Panc1 (cell line): Measurements from ENCODE around the gene UNCX. TPM values are rescaled to one million over a fixed set of nuclear protein-coding genes. Genes with fewer than 3 reads are reported as not detected.

Experiments used
- ATAC-seq: fragments of 200-7000 bp; cut with Tn5 transposase; 2 replicates; pipeline ENCODE4 v1.9.1; 2020; ENCODE audit warnings: mild to moderate bottlenecking, moderate library complexity
- BruUV-seq: library from RNA; stranded (reverse); fragments of 400-500 nt; replicated peaks from 2 replicates; lab custom pipeline; 2021; lab: Mats Ljungman, UMichigan
- CTCF ChIA-PET: fragments of 300-600 bp; sonication (Branson Sonifier 250); formaldehyde crosslinking; loops from one replicate; lab custom pipeline; 2022; ENCODE audit warnings: antibody characterized with exemption; lab: Charles Lee
- POLR2A ChIA-PET: fragments of 300-600 bp; sonication (Branson Sonifier 250); formaldehyde crosslinking; loops from one replicate; lab custom pipeline; 2022; ENCODE audit warnings: antibody characterized with exemption; lab: Charles Lee
- DNase-seq: peaks from one replicate; pipeline ENCODE4 v3.0.0-alpha.2; 2010; ENCODE audit warnings: low read depth, low spot score
- H3K27ac ChIP-seq: 2 replicates; pipeline ENCODE4 v1.5.1; 2011; ENCODE audit warnings: mild to moderate bottlenecking, low read length, inconsistent platforms
- H3K27me3 ChIP-seq: fragments of 200-500 bp; sonication (Bioruptor generic); 2 replicates; pipeline ENCODE4 v1.6.0; 2014; ENCODE audit warnings: low read length, inconsistent platforms; ENCODE audit not compliant: control insufficient read depth, insufficient read depth
- H3K36me3 ChIP-seq: fragments of 200-500 bp; sonication (Bioruptor generic); 2 replicates; pipeline ENCODE4 v1.5.1; 2014; ENCODE audit warnings: inconsistent platforms, mild to moderate bottlenecking, low read length, moderate library complexity; ENCODE audit not compliant: control insufficient read depth, insufficient read depth
- H3K4me1 ChIP-seq: 2 replicates; pipeline ENCODE4 v1.5.1; 2011; ENCODE audit warnings: inconsistent platforms, mild to moderate bottlenecking, low read length, moderate library complexity; ENCODE audit not compliant: control insufficient read depth, insufficient read depth
- H3K4me3 ChIP-seq, 2 experiments: 2 replicates each; pipeline ENCODE4 v1.5.1; 2011 to 2012; ENCODE audit warnings: low read depth in 2 of 2, low read length in 2 of 2, mild to moderate bottlenecking in 2 of 2, inconsistent platforms in 1 of 2, moderate library complexity in 1 of 2
- H3K9me3 ChIP-seq: fragments of 200-500 bp; sonication (Bioruptor generic); 2 replicates; pipeline ENCODE4 v1.5.1; 2014; ENCODE audit warnings: low read depth, mild to moderate bottlenecking, inconsistent platforms, low read length, moderate library complexity; ENCODE audit not compliant: control insufficient read depth, insufficient read depth
- POLR2AphosphoS5 ChIP-seq: IDR thresholded peaks from 2 replicates; pipeline ENCODE4 v1.6.1; 2012; ENCODE audit warnings: mild to moderate bottlenecking, low read depth, low read length, moderate library complexity
- REST ChIP-seq, 2 experiments: IDR thresholded peaks; 2 replicates each; pipeline ENCODE4 v1.6.1; 2011 to 2012; ENCODE audit warnings: low read depth in 2 of 2, control low read depth in 1 of 2, low read length in 1 of 2, mild to moderate bottlenecking in 1 of 2, moderate library complexity in 1 of 2; ENCODE audit not compliant: insufficient read depth in 1 of 2
- SIN3A ChIP-seq: IDR thresholded peaks from 2 replicates; pipeline ENCODE4 v1.6.1; 2012; ENCODE audit warnings: low read depth, mild to moderate bottlenecking, low read length, moderate library complexity, borderline replicate concordance; ENCODE audit not compliant: insufficient read depth
- TCF7L2 ChIP-seq: IDR thresholded peaks from 2 replicates; pipeline ENCODE4 v1.6.1; 2011; ENCODE audit warnings: mild to moderate bottlenecking, low read depth, low read length, inconsistent platforms
- in situ Hi-C: cut with HindIII; loops from 2 replicates; pipeline ENCODE4 v1.10.0; 2016; ENCODE audit warnings: low sequenced_read_pairs, low pct_unique_long_range_greater_than_20kb
- intact Hi-C: fragments of 100-400 bp; cut with micrococcal nuclease; formaldehyde crosslinking; loops from one replicate; pipeline ENCODE4 v1.10.0; 2022; ENCODE audit not compliant: unreplicated experiment
- total RNA-seq: library from RNA; stranded (reverse); gene quantifications from one replicate; pipeline ENCODE4 v1.2.1, GENCODE V29; 2021; ENCODE audit not compliant: unreplicated experiment
- TF ChIP-seq, protein P1 (sequence below): fragments of 450-650 bp; IDR thresholded peaks from 2 replicates; pipeline ENCODE4 v1.5.1; 2017; ENCODE audit warnings: mild to moderate bottlenecking

The UNCX gene
- total RNA-seq, 1 experiment from 2014 or later = not detected

- ATAC-seq = no peak
- peaks cover 4% of the 10 kb centered on the region for H3K4me1 ChIP-seq
- CTCF ChIA-PET = no interaction called here
Measured at GRCh38 chr7:1218541-1219165, 14.0 kb upstream of the UNCX start.

GRCh38 chr7:1219498-1219897, 13.2 kb upstream of the UNCX start:
- 0 out of 2 replicates have a peak, but pooled peaks have one; percentile 27 for ATAC-seq
- Histone ChIP-seq H3K9me3 (no peaks in the 10 kb centered on the region), H3K27me3 (no peaks in the 10 kb centered on the region), H3K4me3 (no peak overlapping the region), H3K4me1 (peaks cover 4% of the 10 kb centered on the region), H3K27ac (no peak overlapping the region), H3K36me3 (no peaks in the 10 kb centered on the region)
- intact Hi-C loops = no loop called here
- BruUV-seq = no TSS peak
- CTCF ChIA-PET = interaction anchor here (0.7 to 1.0 kb wide), 2 partner anchors 14 to 190 kb away, joined by 3 to 4 read pairs; no protein-coding TSS in a partner anchor
- POLR2A ChIA-PET = no interaction called here
- TF ChIP-seq TCF7L2 (no peak), REST (IDR thresholded peaks at IDR 0.05; ENCODE audit: insufficient read depth in 1 of 2, low read depth in 2 of 2, low read length in 1 of 2) (no peak), SIN3A (no peak)
- TF ChIP-seq, protein P1, sequence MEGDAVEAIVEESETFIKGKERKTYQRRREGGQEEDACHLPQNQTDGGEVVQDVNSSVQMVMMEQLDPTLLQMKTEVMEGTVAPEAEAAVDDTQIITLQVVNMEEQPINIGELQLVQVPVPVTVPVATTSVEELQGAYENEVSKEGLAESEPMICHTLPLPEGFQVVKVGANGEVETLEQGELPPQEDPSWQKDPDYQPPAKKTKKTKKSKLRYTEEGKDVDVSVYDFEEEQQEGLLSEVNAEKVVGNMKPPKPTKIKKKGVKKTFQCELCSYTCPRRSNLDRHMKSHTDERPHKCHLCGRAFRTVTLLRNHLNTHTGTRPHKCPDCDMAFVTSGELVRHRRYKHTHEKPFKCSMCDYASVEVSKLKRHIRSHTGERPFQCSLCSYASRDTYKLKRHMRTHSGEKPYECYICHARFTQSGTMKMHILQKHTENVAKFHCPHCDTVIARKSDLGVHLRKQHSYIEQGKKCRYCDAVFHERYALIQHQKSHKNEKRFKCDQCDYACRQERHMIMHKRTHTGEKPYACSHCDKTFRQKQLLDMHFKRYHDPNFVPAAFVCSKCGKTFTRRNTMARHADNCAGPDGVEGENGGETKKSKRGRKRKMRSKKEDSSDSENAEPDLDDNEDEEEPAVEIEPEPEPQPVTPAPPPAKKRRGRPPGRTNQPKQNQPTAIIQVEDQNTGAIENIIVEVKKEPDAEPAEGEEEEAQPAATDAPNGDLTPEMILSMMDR = no peak
- in situ Hi-C loops = no loop called here
- no peak for DNase-seq

More at GRCh38 chr7:1218541-1219165, 14.0 kb upstream of the UNCX start:
- no peak for TF ChIP-seq REST (IDR thresholded peaks at IDR 0.05; ENCODE audit: insufficient read depth in 1 of 2, low read depth in 2 of 2, low read length in 1 of 2)
- TF ChIP-seq POLR2AphosphoS5 = no peak
- TF ChIP-seq, protein P1 = no peak
- no peak for TF ChIP-seq SIN3A
- no peak for TF ChIP-seq TCF7L2
- Histone ChIP-seq H3K36me3 (no peaks in the 10 kb centered on the region), H3K9me3 (no peaks in the 10 kb centered on the region), H3K4me3 (no peak overlapping the region), H3K27me3 (no peaks in the 10 kb centered on the region), H3K27ac (no peak overlapping the region)
- POLR2A ChIA-PET = no interaction called here
- in situ Hi-C loops (no loop called here), intact Hi-C loops (no loop called here)
- BruUV-seq = no TSS peak
- no peak for DNase-seq
